Ascending aorta (tissue), 1 donor: Measurements from ENCODE around the gene KIAA0825. TPM values are rescaled to one million over a fixed set of nuclear protein-coding genes. Genes with fewer than 3 reads are reported as not detected.

ENCODE experiments used
- total RNA-seq: library from RNA; depleted of rRNA; stranded (reverse); fragments of >200 nt; gene quantifications from one replicate; pipeline ENCODE4 v1.1.0, GENCODE V29; 2016

The KIAA0825 gene
- total RNA-seq, 1 donor from 2014 or later: 2.4 TPM

Other genes starting within 250 kb of the KIAA0825 start
- gene SLF1, start 65 bp upstream of the KIAA0825 start, total RNA-seq: 0.11 TPM